Spleen (tissue), 11 donors: Measurements from ENCODE around the gene HES4. TPM values are rescaled to one million over a fixed set of nuclear protein-coding genes. Genes with fewer than 3 reads are reported as not detected.
"Not testable (repeated sequence)": the region's sequence is repeated elsewhere in the genome, so short reads cannot be mapped to it uniquely, and the experiment has no call there.

Experiments used
- DNase-seq: peaks from one replicate; pipeline ENCODE4 v3.0.0-alpha.2; 2020
- H3K27ac ChIP-seq, 8 donors: fragments of 200-600 bp; sonication (generic) in 7 of 8; 1 replicate in 4 of 8; 2 replicates in 4 of 8; pipeline versions ENCODE4 v1.5.0 to v1.8.0; 2016 to 2021; ENCODE audit warnings: inconsistent platforms in 4 of 8, mild to moderate bottlenecking in 4 of 8, moderate library complexity in 1 of 8
- H3K27me3 ChIP-seq, 7 donors: fragments of 200-600 bp; sonication (generic) in 6 of 7; replicated peaks in 1 of 7; 1 replicate in 4 of 7; 2 replicates in 3 of 7; pipeline versions ENCODE4 v1.5.0 to v1.8.0; 2016 to 2021; ENCODE audit warnings: inconsistent platforms in 3 of 7, mild to moderate bottlenecking in 1 of 7
- H3K36me3 ChIP-seq, 6 donors: fragments of 200-600 bp; sonication (generic) in 5 of 6; 1 replicate in 4 of 6; 2 replicates in 2 of 6; pipeline versions ENCODE4 v1.5.0 to v1.8.0; 2016 to 2021; ENCODE audit warnings: inconsistent platforms in 2 of 6
- H3K4me1 ChIP-seq, 6 donors: fragments of 200-600 bp; sonication (generic) in 5 of 6; 1 replicate in 3 of 6; 2 replicates in 3 of 6; pipeline versions ENCODE4 v1.5.0 to v1.8.0; 2016 to 2021; ENCODE audit warnings: inconsistent platforms in 3 of 6
- H3K4me3 ChIP-seq, 8 donors: fragments of 200-600 bp; sonication (generic) in 7 of 8; 1 replicate in 4 of 8; 2 replicates in 4 of 8; pipeline versions ENCODE4 v1.5.0 to v1.8.0; 2016 to 2021; ENCODE audit warnings: inconsistent platforms in 4 of 8, mild to moderate bottlenecking in 4 of 8, moderate library complexity in 2 of 8
- H3K9me3 ChIP-seq, 8 donors: fragments of 200-600 bp; sonication (generic) in 7 of 8; 1 replicate in 4 of 8; 2 replicates in 4 of 8; pipeline versions ENCODE4 v1.5.0 to v1.8.0; 2016 to 2021; ENCODE audit warnings: inconsistent platforms in 4 of 8
- CTCF ChIP-seq, 11 experiments: fragments of 200-600 bp in 7 of 11; fragments of 450-650 bp in 4 of 11; sonication (generic) in 4 of 11; IDR thresholded peaks in 8 of 11; conservative IDR thresholded peaks in 3 of 11; 1 replicate in 7 of 11; 2 replicates in 4 of 11; pipeline versions ENCODE4 v1.4.0 to v1.8.0; 2016 to 2021; ENCODE audit warnings: antibody characterized with exemption in 11 of 11, inconsistent platforms in 4 of 11, mild to moderate bottlenecking in 1 of 11
- POLR2A ChIP-seq, 3 donors: fragments of 450-650 bp; IDR thresholded peaks; one replicate each; pipeline ENCODE4 v1.5.1; 2017; ENCODE audit warnings: antibody characterized with exemption in 3 of 3, mild to moderate bottlenecking in 1 of 3
- POLR2AphosphoS5 ChIP-seq, 3 donors: sonication (generic); formaldehyde crosslinking; IDR thresholded peaks; one replicate each; pipeline ENCODE4 v1.5.1; 2017; ENCODE audit warnings: antibody characterized with exemption in 3 of 3
- WGBS, 5 donors: extraction: QIAGEN DNeasy Blood & Tissue Kit in 3 of 5; methylation state at CpG; one replicate each; pipeline versions ENCODE4 v1.1.5 to v1.1.7; 2013 to 2018; 5-methylcytosine and 5-hydroxymethylcytosine counted together
- intact Hi-C: fragments of 100-400 bp; cut with DNase I; formaldehyde crosslinking; loops from one replicate; pipeline ENCODE4 v1.15.0; 2023; ENCODE audit warnings: low total_unique reads
- polyA plus RNA-seq, 3 donors: library from polyadenylated mRNA; stranded (reverse); fragments of 200-250 nt; gene quantifications; one replicate each; pipeline ENCODE4 v1.2.1, GENCODE V29; 2013
- total RNA-seq, 7 donors: library from RNA; depleted of rRNA in 3 of 7; stranded (reverse); fragments of >200 nt in 3 of 7; fragmentation: NEBNext Ultra II Directional in 4 of 7; extraction: Animal tissue kit (Norgen Biotek cat#: 25700) in 4 of 7; gene quantifications; one replicate each; pipeline versions ENCODE4 v1.1.0 to v1.2.1, GENCODE V29; 2016 to 2021
- donor health status: healthy with polysubstance abuse.
- donor health status: DM: no; HTN: no; CAD: no; lungs with moderate emphysema.
- donor health status: DM: no; HTN: no; CAD: no.
- donor health status: Bipolar disorder and iron deficiency.
- donor health status: healthy.
- donor health status: DM: no; HTN: no; CAD: no.
- donor health status: DM: yes; HTN: yes; CAD: no.

The HES4 gene
- total and polyA plus RNA-seq, 10 donors: 3.8 to 64.3 (median 20.6) TPM

DNA sequence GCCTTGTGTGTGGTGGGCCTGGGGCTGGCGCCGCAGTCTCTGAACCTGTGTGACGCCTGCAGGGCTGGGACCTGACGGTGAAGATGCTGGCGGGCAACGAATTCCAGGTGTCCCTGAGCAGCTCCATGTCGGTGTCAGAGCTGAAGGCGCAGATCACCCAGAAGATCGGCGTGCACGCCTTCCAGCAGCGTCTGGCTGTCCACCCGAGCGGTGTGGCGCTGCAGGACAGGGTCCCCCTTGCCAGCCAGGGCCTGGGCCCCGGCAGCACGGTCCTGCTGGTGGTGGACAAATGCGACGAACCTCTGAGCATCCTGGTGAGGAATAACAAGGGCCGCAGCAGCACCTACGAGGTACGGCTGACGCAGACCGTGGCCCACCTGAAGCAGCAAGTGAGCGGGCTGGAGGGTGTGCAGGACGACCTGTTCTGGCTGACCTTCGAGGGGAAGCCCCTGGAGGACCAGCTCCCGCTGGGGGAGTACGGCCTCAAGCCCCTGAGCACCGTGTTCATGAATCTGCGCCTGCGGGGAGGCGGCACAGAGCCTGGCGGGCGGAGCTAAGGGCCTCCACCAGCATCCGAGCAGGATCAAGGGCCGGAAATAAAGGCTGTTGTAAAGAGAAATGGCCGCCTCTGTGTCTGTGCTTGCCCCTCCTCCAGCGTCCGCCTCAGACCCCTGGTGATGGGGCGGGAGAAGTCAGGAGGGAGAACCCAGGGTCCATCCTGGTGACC is 14.2 kb upstream of the HES4 start:
- Histone ChIP-seq H3K4me1 (peaks cover 3 to 43% (median 33%) of the 10 kb centered on the region in 6 donors), H3K27me3 (no peaks in the 10 kb centered on the region), H3K4me3 (peak overlapping the region; percentile 41 to 75 (median 50)), H3K9me3 (no peaks in the 10 kb centered on the region), H3K27ac (peak overlapping the region; percentile 77 to 98 (median 92)), H3K36me3 (no peaks in the 10 kb centered on the region)
- TF ChIP-seq CTCF (IDR thresholded peaks at IDR 0.05 in 8 of 11, conservative IDR thresholded peaks at IDR 0.05 in 3 of 11) (no peak), POLR2AphosphoS5 (IDR thresholded peaks at IDR 0.05) (peak in 2 of 3 donors; percentile 20 to 64)
- 41 to 75% (median 62%) methylated on average over 25 to 41 of the region's 41 CpGs for WGBS, 5 donors
- peak; percentile 87 for DNase-seq
- intact Hi-C loops: no loop called here

DNA sequence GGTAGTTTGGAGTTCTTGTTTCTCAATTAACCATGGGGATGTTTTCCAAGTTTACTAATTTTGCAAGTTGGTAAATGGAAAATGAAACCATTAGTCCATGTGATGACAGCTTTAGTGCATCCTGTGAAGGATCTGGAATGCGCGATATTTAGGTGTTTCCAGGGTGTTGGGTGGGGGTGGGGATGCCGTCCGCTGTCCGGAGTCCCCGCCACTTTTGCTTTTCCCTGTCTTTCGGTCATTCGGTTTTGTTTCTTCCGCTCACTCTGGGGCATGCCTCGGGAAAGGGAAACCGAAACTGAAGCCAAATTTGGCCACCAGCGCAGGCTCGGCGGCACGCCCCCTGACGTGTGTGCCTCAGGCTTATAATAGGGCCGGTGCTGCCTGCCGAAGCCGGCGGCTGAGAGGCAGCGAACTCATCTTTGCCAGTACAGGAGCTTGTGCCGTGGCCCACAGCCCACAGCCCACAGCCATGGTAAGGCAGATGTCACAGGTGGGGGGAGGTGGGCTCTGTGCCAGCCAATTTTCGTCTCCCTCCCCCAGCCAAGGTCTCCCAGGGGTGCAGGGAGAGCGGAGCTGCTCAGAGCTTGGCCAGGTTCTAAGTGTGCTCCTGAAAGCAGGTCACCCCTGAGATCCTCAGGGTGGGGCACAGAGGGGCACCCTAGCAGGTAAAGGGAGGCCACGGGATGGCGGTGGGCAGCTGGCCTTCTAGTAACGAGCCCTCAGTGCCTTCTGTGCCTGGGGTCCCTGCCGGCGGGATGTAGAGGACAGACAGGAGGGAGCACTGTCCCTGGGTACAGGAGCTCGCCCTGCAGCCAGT is 13.4 kb upstream of the HES4 start, which contains the start of gene ISG15:
Gene ISG15 (plus strand): TSS at position 393 of the 817 bp plus-strand sequence. CDS start 77 bp downstream, at position 470.
- Histone ChIP-seq H3K27me3 (no peaks in the 10 kb centered on the region), H3K4me1 (peaks cover 0 to 35% (median 29%) of the 10 kb centered on the region in 6 donors), H3K4me3 (peak within 1 kb of the TSS; percentile 41 to 75 (median 50)), H3K27ac (peak within 1 kb of the TSS; percentile 77 to 98 (median 92)), H3K9me3 (no peaks in the 10 kb centered on the region), H3K36me3 (no peaks in the 10 kb centered on the region)
- 3 to 12% (median 3%) methylated on average over 27 to 30 of the region's 30 CpGs for WGBS, 5 donors
- TF ChIP-seq POLR2AphosphoS5 (IDR thresholded peaks at IDR 0.05): peak; percentile 95 to 99 (median 96)
- TF ChIP-seq POLR2A (IDR thresholded peaks at IDR 0.05): peak in 2 of 3 donors; percentile 55 to 85
- TF ChIP-seq CTCF (IDR thresholded peaks at IDR 0.05 in 8 of 11, conservative IDR thresholded peaks at IDR 0.05 in 3 of 11): peak in 2 of 11 experiments; percentile 10 to 30
- intact Hi-C loops: no loop called here
- peak; percentile 98 for DNase-seq

- Histone ChIP-seq H3K4me1 (peaks cover 0 to 34% (median 29%) of the 10 kb centered on the region in 6 donors), H3K4me3 (peak overlapping the region; percentile 41 to 75 (median 50)), H3K27ac (peak overlapping the region; percentile 77 to 98 (median 92))
- intact Hi-C loops, H3K9me3 ChIP-seq, H3K27me3 ChIP-seq, DNase-seq, H3K36me3 ChIP-seq: not testable (repeated sequence)
- WGBS, 5 donors: 53 to 68% (median 60%) methylated on average over 13 of the region's 13 CpGs
Observed at GRCh38 chr1:1012736-1013104, 12.8 kb upstream of the HES4 start.

DNA sequence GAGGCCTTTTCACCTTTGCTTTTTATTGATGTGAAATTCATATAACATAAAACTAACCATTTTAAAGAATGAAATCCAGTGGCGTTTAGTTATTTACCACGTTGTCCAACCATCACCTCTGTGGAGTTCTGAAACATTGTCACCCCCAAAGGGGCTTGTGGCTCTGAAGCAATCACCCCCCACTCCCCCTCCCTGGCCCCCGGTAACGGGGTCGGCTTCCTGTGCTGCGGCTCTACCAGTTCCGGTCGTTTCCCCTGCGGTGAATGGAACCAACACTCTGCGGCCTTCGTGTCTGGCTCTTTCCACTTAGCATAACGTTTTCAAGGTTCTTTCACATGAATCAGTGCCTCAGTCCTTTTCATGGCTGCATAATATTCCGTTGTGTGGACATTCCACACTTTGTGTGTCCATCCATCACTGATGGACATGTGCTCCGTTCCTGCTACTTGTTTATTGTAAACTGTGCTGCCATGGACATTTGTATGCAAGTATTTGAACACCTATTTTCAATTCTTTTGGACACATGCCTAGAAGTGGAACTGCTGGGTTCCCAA is 11.6 kb upstream of the HES4 start:
- peaks cover 0 to 34% (median 29%) of the 10 kb centered on the region in 6 donors for H3K4me1 ChIP-seq
- H3K4me3 ChIP-seq: no peak overlapping the region
- no peaks in the 10 kb centered on the region for H3K9me3 ChIP-seq
- no peak overlapping the region for H3K27ac ChIP-seq
- 54 to 74% (median 66%) methylated on average over 14 of the region's 14 CpGs for WGBS, 5 donors
- DNase-seq: no peak
- intact Hi-C loops: no loop called here
- TF ChIP-seq POLR2AphosphoS5 (IDR thresholded peaks at IDR 0.05) (no peak), CTCF (IDR thresholded peaks at IDR 0.05 in 8 of 11, conservative IDR thresholded peaks at IDR 0.05 in 3 of 11) (no peak), POLR2A (IDR thresholded peaks at IDR 0.05) (no peak)
- no peaks in the 10 kb centered on the region for H3K36me3 ChIP-seq
- peaks cover 0 to 5% (median 0%) of the 10 kb centered on the region in 7 donors for H3K27me3 ChIP-seq

- Histone ChIP-seq H3K27me3 (peaks cover 0 to 18% (median 9%) of the 10 kb centered on the region in 7 donors), H3K4me1 (peaks cover 0 to 38% (median 28%) of the 10 kb centered on the region in 6 donors)
- H3K9me3 ChIP-seq, H3K4me3 ChIP-seq, DNase-seq, H3K36me3 ChIP-seq, intact Hi-C loops, H3K27ac ChIP-seq: not testable (repeated sequence)
- WGBS, 5 donors: 89 to 94% (median 90%) methylated on average over 8 of the region's 8 CpGs
Observed at GRCh38 chr1:1010131-1010530, 10.2 kb upstream of the HES4 start.
